Thoracic aorta (tissue), 2 donors: ENCODE measurements around the gene RIMS4. TPM values are rescaled to one million over a fixed set of nuclear protein-coding genes. Genes with fewer than 3 reads are reported as not detected.
A peak's percentile ranks its signal among the peaks of the same experiment; 100 is the strongest.

Experiments used
- ATAC-seq: fragments of 150-250 bp; one replicate; pipeline ENCODE4 v1.8.0; 2017; ENCODE audit warnings: low read depth; ENCODE audit not compliant: insufficient number of reproducible peaks, low FRiP score
- DNase-seq: peaks from one replicate; pipeline ENCODE4 v3.0.0-alpha.2; 2020; ENCODE audit warnings: low spot score
- H3K27ac ChIP-seq, 2 donors: fragments of 200-600 bp; sonication (generic); 1 replicate in 1 of 2; 2 replicates in 1 of 2; pipeline ENCODE4 v1.5.1; 2016; ENCODE audit warnings: mild to moderate bottlenecking in 2 of 2, moderate library complexity in 2 of 2
- H3K27me3 ChIP-seq: fragments of 200-600 bp; sonication (generic); replicated peaks from 2 replicates; pipeline ENCODE4 v1.6.0; 2016; ENCODE audit warnings: mild to moderate bottlenecking; ENCODE audit not compliant: insufficient read depth
- H3K36me3 ChIP-seq: fragments of 200-600 bp; sonication (generic); one replicate; pipeline ENCODE4 v1.5.1; 2016
- H3K4me1 ChIP-seq, 2 donors: fragments of 200-600 bp; sonication (generic); 1 replicate in 1 of 2; 2 replicates in 1 of 2; pipeline versions ENCODE4 v1.5.1 to v1.6.0; 2016; ENCODE audit warnings: low read depth in 2 of 2, mild to moderate bottlenecking in 1 of 2; ENCODE audit not compliant: control insufficient read depth in 1 of 2
- H3K4me3 ChIP-seq: fragments of 200-600 bp; sonication (generic); 2 replicates; pipeline ENCODE4 v1.5.1; 2016; ENCODE audit warnings: mild to moderate bottlenecking
- H3K9me3 ChIP-seq: fragments of 200-600 bp; sonication (generic); 2 replicates; pipeline ENCODE4 v1.5.1; 2016
- total RNA-seq, 2 donors: library from RNA; depleted of rRNA; stranded (reverse); fragments of >200 nt; gene quantifications; one replicate each; pipeline versions ENCODE4 v1.1.0 to v1.2.3, GENCODE V29; 2016
- TF ChIP-seq, protein P1 (sequence below): fragments of 200-600 bp; sonication (generic); IDR thresholded peaks from one replicate; pipeline ENCODE4 v1.5.1; 2019; ENCODE audit warnings: antibody characterized with exemption

Gene RIMS4
- total RNA-seq, 2 donors from 2014 or later, result 2.4 to 13.5 TPM

DNA sequence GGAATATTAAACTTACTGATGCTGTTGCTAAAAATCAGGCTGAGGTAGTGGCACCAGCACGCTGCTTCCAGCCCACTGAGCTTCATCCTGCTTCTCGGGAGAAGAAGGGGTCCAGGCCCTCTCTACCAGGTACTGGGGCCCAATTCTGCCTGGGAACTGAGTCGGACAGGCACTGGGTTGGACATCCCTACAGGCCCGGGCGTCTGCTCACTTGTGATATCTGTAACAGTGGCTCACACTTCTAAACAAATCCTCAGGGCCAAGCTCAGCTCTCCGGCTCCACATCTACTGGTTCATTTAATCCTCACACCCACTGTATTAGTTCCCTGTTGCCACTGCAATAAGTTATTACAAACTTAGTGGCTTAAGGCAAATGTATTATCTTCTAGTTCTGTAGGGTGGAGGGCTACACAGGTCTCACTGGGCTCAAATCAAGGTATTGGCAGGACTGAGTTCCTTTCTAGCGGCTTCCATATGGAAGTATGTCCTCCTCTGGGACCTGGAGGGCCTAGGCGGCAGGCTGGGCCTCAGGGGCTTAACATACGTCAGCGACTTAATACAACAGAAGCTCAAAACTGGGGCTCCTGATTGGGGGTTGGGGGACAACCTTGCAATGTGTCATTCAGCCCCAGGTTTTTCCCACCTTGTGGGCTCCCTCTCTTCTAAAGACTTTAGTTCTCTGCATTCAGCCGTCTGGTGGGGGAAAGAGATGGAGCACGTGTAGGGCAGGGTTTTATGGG is 66.3 kb downstream of the RIMS4 start:
- DNase-seq (no peak), ATAC-seq (no peak)
- TF ChIP-seq, protein P1, sequence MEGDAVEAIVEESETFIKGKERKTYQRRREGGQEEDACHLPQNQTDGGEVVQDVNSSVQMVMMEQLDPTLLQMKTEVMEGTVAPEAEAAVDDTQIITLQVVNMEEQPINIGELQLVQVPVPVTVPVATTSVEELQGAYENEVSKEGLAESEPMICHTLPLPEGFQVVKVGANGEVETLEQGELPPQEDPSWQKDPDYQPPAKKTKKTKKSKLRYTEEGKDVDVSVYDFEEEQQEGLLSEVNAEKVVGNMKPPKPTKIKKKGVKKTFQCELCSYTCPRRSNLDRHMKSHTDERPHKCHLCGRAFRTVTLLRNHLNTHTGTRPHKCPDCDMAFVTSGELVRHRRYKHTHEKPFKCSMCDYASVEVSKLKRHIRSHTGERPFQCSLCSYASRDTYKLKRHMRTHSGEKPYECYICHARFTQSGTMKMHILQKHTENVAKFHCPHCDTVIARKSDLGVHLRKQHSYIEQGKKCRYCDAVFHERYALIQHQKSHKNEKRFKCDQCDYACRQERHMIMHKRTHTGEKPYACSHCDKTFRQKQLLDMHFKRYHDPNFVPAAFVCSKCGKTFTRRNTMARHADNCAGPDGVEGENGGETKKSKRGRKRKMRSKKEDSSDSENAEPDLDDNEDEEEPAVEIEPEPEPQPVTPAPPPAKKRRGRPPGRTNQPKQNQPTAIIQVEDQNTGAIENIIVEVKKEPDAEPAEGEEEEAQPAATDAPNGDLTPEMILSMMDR, result no peak
- no peaks in the 10 kb centered on the region for H3K36me3 ChIP-seq
- H3K9me3 ChIP-seq, result no peaks in the 10 kb centered on the region
- H3K27me3 ChIP-seq, result no peaks in the 10 kb centered on the region
- peaks cover 17 to 82% of the 10 kb centered on the region in 2 donors for H3K4me1 ChIP-seq
- no peak overlapping the region for H3K4me3 ChIP-seq
- H3K27ac ChIP-seq, result peak overlapping the region; percentile 86 to 91

DNA sequence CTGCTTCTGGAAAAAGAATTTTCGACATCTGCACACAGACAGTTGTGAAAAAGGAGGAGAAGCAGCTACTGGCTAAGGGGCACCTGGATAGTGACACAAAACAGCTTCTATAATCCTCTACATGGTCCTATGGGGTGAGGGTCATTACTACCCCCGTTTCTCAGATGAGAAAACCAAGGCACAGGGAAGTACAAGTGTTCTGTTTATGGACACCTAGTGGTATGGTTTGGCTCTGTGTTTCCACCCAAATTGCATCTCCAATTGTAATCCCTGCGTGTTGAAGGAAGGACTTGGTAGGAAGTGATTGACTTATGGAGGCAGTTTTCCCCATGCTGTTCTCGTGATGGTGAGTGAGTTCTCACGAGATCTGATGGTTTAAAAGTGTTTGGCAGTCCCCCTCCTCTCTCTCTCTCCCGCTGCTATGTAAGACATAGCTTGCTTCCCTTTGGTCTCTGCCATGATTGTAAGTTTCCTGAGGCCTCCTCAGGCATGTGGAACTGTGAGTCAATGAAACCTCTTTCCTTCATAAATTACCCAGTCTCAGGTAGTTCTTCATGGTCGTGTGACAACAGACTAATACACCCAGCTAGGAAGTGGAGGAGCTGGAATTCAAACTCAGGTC is 67.2 kb downstream of the RIMS4 start:
- no peak for ATAC-seq
- H3K9me3 ChIP-seq, result no peaks in the 10 kb centered on the region
- H3K4me1 ChIP-seq, result peaks cover 17 to 82% of the 10 kb centered on the region in 2 donors
- TF ChIP-seq, protein P1, result no peak
- no peaks in the 10 kb centered on the region for H3K27me3 ChIP-seq
- no peak overlapping the region for H3K4me3 ChIP-seq
- H3K27ac ChIP-seq, result peak overlapping the region; percentile 86 to 91
- no peak for DNase-seq
- H3K36me3 ChIP-seq, result no peaks in the 10 kb centered on the region

DNA sequence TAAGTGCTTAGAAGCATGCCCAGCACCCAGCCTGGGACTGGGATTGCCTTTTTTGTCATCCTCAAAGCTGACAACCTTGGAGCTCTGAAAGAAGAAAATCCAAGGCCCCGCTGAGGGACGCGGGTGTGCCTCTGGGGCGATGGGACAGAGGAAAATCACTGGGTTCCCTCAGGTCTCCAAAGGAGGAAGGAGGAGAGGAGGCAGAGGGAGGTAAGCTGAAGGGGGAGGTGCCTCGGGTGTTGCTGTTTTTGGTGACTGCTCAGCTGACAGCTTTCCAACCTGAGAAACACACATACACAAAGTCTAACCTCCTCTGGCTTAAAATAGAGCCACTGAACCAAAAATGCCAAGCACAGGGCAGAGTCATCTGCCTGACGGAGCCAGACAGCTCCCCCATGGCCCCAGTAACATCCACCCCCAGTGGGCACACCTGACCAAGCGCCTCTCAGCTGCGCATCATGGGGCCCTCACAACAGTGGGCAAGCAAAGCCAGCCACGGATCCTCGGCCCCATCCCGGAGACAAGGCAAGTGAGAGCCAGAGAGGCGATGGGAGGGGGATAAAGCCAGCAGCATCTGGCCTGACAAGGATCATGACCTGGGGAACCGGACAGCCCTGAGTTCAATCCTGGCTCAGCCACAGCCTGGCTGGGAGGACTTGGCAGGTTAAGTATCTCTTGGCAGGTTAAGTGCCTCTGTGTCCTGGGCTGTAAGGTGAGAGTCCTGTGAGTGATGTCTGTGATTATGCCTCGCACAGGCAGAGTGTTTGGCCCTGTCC is 67.9 kb downstream of the RIMS4 start:
- no peak for DNase-seq
- TF ChIP-seq, protein P1, result no peak
- Histone ChIP-seq H3K27ac (peak overlapping the region; percentile 86 to 91), H3K4me1 (peaks cover 15 to 82% of the 10 kb centered on the region in 2 donors), H3K4me3 (peak overlapping the region; percentile 5), H3K36me3 (no peaks in the 10 kb centered on the region), H3K9me3 (no peaks in the 10 kb centered on the region), H3K27me3 (no peaks in the 10 kb centered on the region)
- no peak for ATAC-seq

DNA sequence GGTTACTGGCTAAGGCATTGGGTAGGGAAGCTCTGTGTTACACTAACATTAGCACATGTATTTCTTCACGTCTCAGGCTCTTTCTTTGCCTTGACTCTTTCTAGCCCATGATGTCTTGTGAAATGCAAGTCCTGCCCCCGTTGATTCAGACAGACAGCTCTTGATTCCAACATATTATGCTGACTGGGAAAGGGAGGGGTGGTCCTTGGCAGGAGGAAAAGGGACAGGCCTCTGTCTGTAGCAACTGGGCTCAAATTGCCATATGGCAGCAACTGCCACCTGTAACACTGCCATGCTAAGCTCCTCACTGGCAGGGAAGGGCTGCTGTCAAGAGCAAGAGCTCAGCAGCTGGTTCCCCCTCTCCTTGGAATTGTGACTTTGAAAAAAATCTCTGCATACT is 70.4 kb downstream of the RIMS4 start:
- no peak for ATAC-seq
- no peaks in the 10 kb centered on the region for H3K36me3 ChIP-seq
- TF ChIP-seq, protein P1, result no peak
- no peak overlapping the region for H3K4me3 ChIP-seq
- no peaks in the 10 kb centered on the region for H3K27me3 ChIP-seq
- H3K27ac ChIP-seq, result peak overlapping the region; percentile 86 to 91
- H3K9me3 ChIP-seq, result no peaks in the 10 kb centered on the region
- peaks cover 15 to 93% of the 10 kb centered on the region in 2 donors for H3K4me1 ChIP-seq
- DNase-seq, result no peak
